Activated naive CD4-positive, alpha-beta T cell treated with anti-CD3 and anti-CD28 coated beads, Interleukin-2, amount 50 U/mL, for 16 hours (primary cell): Measurements from ENCODE around the gene CHST3.

Source experiments
- DNase-seq: peaks from one replicate; pipeline ENCODE4 v3.0.0-alpha.2; 2020

Gene CHST3

GRCh38 chr10:72035252-72035887, 71.2 kb downstream of the CHST3 start:
- DNase-seq = no peak

- no peak for DNase-seq
Measured at GRCh38 chr10:72037266-72037665, 73.1 kb downstream of the CHST3 start.

GRCh38 chr10:72037811-72038210, 73.6 kb downstream of the CHST3 start:
- DNase-seq = no peak

- no peak for DNase-seq
Measured at GRCh38 chr10:72038458-72039001, 74.3 kb downstream of the CHST3 start.

GRCh38 chr10:72039377-72039776, 75.2 kb downstream of the CHST3 start:
- no peak for DNase-seq

- DNase-seq = no peak
Measured at GRCh38 chr10:72041491-72041890, 77.3 kb downstream of the CHST3 start.

GRCh38 chr10:72043016-72043834, 79.0 kb downstream of the CHST3 start:
- no peak for DNase-seq

GRCh38 chr10:72044417-72045041, 80.3 kb downstream of the CHST3 start:
- no peak for DNase-seq

GRCh38 chr10:72045586-72045985, 81.4 kb downstream of the CHST3 start:
- DNase-seq = no peak

GRCh38 chr10:72048450-72049124, 84.4 kb downstream of the CHST3 start:
- DNase-seq = peak; percentile 91

GRCh38 chr10:72049472-72049871, 85.3 kb downstream of the CHST3 start:
- no peak for DNase-seq

- DNase-seq = no peak
Measured at GRCh38 chr10:72049969-72050781, 86.0 kb downstream of the CHST3 start.

- no peak for DNase-seq
Measured at GRCh38 chr10:72050873-72051272, 86.7 kb downstream of the CHST3 start.

- no peak for DNase-seq
Measured at GRCh38 chr10:72053690-72054089, 89.5 kb downstream of the CHST3 start.

- no peak for DNase-seq
Measured at GRCh38 chr10:72056113-72056512, 91.9 kb downstream of the CHST3 start.

GRCh38 chr10:72056932-72057751, 92.9 kb downstream of the CHST3 start:
- DNase-seq = no peak

- DNase-seq = no peak
Measured at GRCh38 chr10:72058347-72058898, 94.2 kb downstream of the CHST3 start.

GRCh38 chr10:72058989-72059842, 95.0 kb downstream of the CHST3 start:
- peak; percentile 52 for DNase-seq

GRCh38 chr10:72059843-72060822, 95.9 kb downstream of the CHST3 start:
- no peak for DNase-seq
